ENCODE data around the gene PGAM5. TPM values are rescaled to one million over a fixed set of nuclear protein-coding genes. Genes with fewer than 3 reads are reported as not detected.

PGAM5 gene
- total RNA-seq, 5 donors from 2014 or later (not counting 1 experiment from before 2014, with no cell fraction given): 21.3 to 32.4 (median 31.5) TPM

GRCh38 chr12:132717531-132718387 is 7.1 kb downstream of the PGAM5 start:
- POLR2A ChIA-PET: no interaction called here
- 97% methylated on average over 56 of the region's 61 CpGs for WGBS (ENCODE audit: insufficient coverage)
- ATAC-seq (replicated peaks in 1 of 4): no peak
- Mint-ChIP-seq H3K9me3 (no peaks in the 10 kb centered on the region), H3K4me3 (no peak overlapping the region), H3K4me1 (peaks cover 7 to 13% (median 11%) of the 10 kb centered on the region in 3 donors), H3K27me3 (no peaks in the 10 kb centered on the region), H3K36me3 (peaks cover 30% of the 10 kb centered on the region), H3K27ac (no peak overlapping the region)
- DNase-seq: no peak
- H3K27ac ChIP-seq (ENCODE audit: low read length): no peak overlapping the region
- CTCF ChIA-PET: no interaction called here
- peaks cover 26 to 62% of the 10 kb centered on the region in 2 donors for H3K36me3 ChIP-seq (ENCODE audit: control insufficient read depth in 2 of 2, extremely low read depth in 1 of 2, insufficient read depth in 1 of 2, low read length in 1 of 2)
- H3K9me3 ChIP-seq: no peaks in the 10 kb centered on the region
- no peak overlapping the region for H3K4me3 ChIP-seq (ENCODE audit: control insufficient read depth in 1 of 2, extremely low read depth in 1 of 2, low read length in 1 of 2)
- H3K27me3 ChIP-seq (replicated peaks in 1 of 2; ENCODE audit: control insufficient read depth in 2 of 2, extremely low read depth in 1 of 2, insufficient read depth in 2 of 2, low read length in 1 of 2): no peaks in the 10 kb centered on the region
- peaks cover 0 to 5% of the 10 kb centered on the region in 2 experiments for H3K4me1 ChIP-seq (ENCODE audit: control insufficient read depth in 1 of 2, extremely low read depth in 1 of 2, insufficient read depth in 2 of 2, low read length in 2 of 2)

DNA sequence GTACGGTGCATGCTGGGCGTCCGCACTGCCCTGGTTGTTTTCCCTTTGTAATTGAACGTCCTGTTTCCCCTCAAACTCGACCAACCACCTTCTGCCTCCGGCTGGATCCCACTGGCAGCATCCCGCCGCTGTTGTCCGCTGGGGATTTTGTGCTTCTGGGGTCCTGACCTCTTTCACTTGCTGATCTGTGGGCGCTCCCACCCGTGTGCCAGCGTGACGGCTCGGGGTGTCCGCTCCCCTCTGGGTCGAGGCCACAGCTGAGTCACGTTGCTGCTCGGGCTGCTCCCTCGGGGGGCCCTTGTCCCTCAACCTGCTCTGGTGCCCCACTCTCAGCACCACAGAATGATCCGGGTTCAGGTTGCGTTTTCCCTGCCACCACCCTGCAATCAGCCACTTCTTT is 8.0 kb downstream of the PGAM5 start:
- ChIA-PET POLR2A (no interaction called here), CTCF (no interaction called here)
- H3K27ac Mint-ChIP-seq: no peak overlapping the region
- H3K4me1 Mint-ChIP-seq: peaks cover 3 to 6% (median 4%) of the 10 kb centered on the region in 3 donors
- Histone ChIP-seq H3K27ac (ENCODE audit: low read length) (no peak overlapping the region), H3K36me3 (ENCODE audit: control insufficient read depth in 2 of 2, extremely low read depth in 1 of 2, insufficient read depth in 1 of 2, low read length in 1 of 2) (peaks cover 26 to 70% of the 10 kb centered on the region in 2 donors), H3K4me1 (ENCODE audit: control insufficient read depth in 1 of 2, extremely low read depth in 1 of 2, insufficient read depth in 2 of 2, low read length in 2 of 2) (peaks cover 0 to 3% of the 10 kb centered on the region in 2 experiments), H3K27me3 (replicated peaks in 1 of 2; ENCODE audit: control insufficient read depth in 2 of 2, extremely low read depth in 1 of 2, insufficient read depth in 2 of 2, low read length in 1 of 2) (no peaks in the 10 kb centered on the region), H3K9me3 (no peaks in the 10 kb centered on the region), H3K4me3 (ENCODE audit: control insufficient read depth in 1 of 2, extremely low read depth in 1 of 2, low read length in 1 of 2) (no peak overlapping the region)
- H3K4me3 Mint-ChIP-seq: no peak overlapping the region
- H3K36me3 Mint-ChIP-seq: peaks cover 33% of the 10 kb centered on the region
- no peaks in the 10 kb centered on the region for H3K27me3 Mint-ChIP-seq
- H3K9me3 Mint-ChIP-seq: no peaks in the 10 kb centered on the region
- ATAC-seq (replicated peaks in 1 of 4) (no peak), DNase-seq (no peak)
- 90% methylated on average over 17 of the region's 21 CpGs for WGBS (ENCODE audit: insufficient coverage)

DNA sequence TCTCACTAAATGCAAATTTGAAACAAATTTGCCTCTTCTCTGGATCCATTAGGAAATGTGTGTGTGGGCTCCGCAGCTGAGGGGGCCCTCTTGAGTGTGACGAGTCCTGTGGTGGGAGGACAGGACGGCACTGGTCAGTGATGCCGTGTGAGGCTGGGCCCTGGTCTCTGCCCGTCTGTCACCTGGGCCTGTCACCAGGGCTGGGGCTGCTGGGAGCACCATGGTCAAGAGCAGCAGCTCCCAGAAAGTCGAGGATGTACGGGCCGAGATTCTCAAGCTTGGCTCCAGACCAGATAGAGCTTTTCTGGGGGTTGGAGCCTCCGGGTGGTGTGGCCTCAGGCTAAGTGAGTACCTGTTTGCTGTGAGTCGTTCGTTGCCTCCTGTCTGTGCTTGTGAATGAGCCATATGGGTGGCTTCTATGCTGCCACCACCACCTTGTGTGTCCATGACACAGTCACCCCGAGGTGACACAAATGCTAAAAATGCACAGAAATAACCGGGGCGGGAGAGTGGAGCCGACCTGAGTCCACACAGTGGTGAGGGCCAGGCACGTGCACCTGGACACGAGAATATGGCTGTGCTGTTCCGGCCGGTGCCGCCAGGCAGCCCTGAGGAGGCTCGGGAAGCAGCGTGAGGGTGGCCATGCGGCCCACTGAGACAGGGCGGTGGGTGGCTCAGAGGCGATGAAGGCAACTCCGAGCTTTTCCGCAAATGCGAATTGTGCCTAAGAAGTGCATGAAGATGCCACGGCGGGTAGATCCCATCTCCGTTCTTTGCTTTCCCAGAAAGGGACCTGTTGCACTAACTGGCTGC is 8.7 kb downstream of the PGAM5 start:
- 93% methylated on average over 28 of the region's 31 CpGs for WGBS (ENCODE audit: insufficient coverage)
- Histone ChIP-seq H3K36me3 (ENCODE audit: control insufficient read depth in 2 of 2, extremely low read depth in 1 of 2, insufficient read depth in 1 of 2, low read length in 1 of 2) (peaks cover 24 to 76% of the 10 kb centered on the region in 2 donors), H3K27me3 (replicated peaks in 1 of 2; ENCODE audit: control insufficient read depth in 2 of 2, extremely low read depth in 1 of 2, insufficient read depth in 2 of 2, low read length in 1 of 2) (no peaks in the 10 kb centered on the region), H3K9me3 (no peaks in the 10 kb centered on the region), H3K4me3 (ENCODE audit: control insufficient read depth in 1 of 2, extremely low read depth in 1 of 2, low read length in 1 of 2) (no peak overlapping the region), H3K27ac (ENCODE audit: low read length) (no peak overlapping the region), H3K4me1 (ENCODE audit: control insufficient read depth in 1 of 2, extremely low read depth in 1 of 2, insufficient read depth in 2 of 2, low read length in 2 of 2) (no peaks in the 10 kb centered on the region)
- Mint-ChIP-seq H3K4me1 (peaks cover 0 to 5% (median 3%) of the 10 kb centered on the region in 3 donors), H3K9me3 (no peaks in the 10 kb centered on the region), H3K4me3 (no peak overlapping the region), H3K27me3 (no peaks in the 10 kb centered on the region), H3K27ac (peak overlapping the region in 1 of 2 donors; percentile 68), H3K36me3 (peaks cover 37% of the 10 kb centered on the region)
- peak in 1 of 4 experiments; percentile 12 for ATAC-seq (replicated peaks in 1 of 4)
- POLR2A ChIA-PET: no interaction called here
- no peak for DNase-seq
- CTCF ChIA-PET: no interaction called here

DNA sequence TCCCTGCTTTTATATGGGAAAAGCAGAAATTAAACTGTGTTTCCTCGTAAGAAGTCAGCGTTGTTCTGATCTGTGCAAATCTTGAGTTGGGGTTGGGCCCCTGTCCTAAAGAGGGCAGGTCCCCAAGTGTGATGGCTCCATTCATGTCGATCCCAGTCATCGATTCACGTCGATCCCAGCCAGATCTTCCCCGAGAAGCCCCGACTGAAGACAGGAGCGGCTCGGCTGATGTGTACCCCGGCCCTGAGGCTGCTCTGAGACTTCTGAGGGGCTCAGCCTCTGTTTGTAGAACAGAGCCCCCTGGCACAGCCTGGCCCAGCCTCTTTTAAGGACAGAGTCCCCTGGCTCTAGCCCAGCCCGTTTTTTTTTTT is 9.3 kb downstream of the PGAM5 start:
- H3K9me3 Mint-ChIP-seq: no peaks in the 10 kb centered on the region
- no peak overlapping the region for H3K4me3 Mint-ChIP-seq
- peaks cover 24 to 76% of the 10 kb centered on the region in 2 donors for H3K36me3 ChIP-seq (ENCODE audit: control insufficient read depth in 2 of 2, extremely low read depth in 1 of 2, insufficient read depth in 1 of 2, low read length in 1 of 2)

GRCh38 chr12:132720606-132721345 is 10.1 kb downstream of the PGAM5 start:
- WGBS (ENCODE audit: insufficient coverage): 96% methylated on average over 20 of the region's 25 CpGs
- Mint-ChIP-seq H3K4me3 (no peak overlapping the region), H3K36me3 (peaks cover 41% of the 10 kb centered on the region), H3K27me3 (no peaks in the 10 kb centered on the region), H3K27ac (peak overlapping the region in 1 of 2 donors; percentile 28), H3K9me3 (no peaks in the 10 kb centered on the region), H3K4me1 (peaks cover 0 to 1% (median 0%) of the 10 kb centered on the region in 3 donors)
- DNase-seq (no peak), ATAC-seq (replicated peaks in 1 of 4) (no peak)
- Histone ChIP-seq H3K27ac (ENCODE audit: low read length) (no peak overlapping the region), H3K9me3 (no peaks in the 10 kb centered on the region), H3K27me3 (replicated peaks in 1 of 2; ENCODE audit: control insufficient read depth in 2 of 2, extremely low read depth in 1 of 2, insufficient read depth in 2 of 2, low read length in 1 of 2) (no peaks in the 10 kb centered on the region), H3K4me1 (ENCODE audit: control insufficient read depth in 1 of 2, extremely low read depth in 1 of 2, insufficient read depth in 2 of 2, low read length in 2 of 2) (no peaks in the 10 kb centered on the region), H3K4me3 (ENCODE audit: control insufficient read depth in 1 of 2, extremely low read depth in 1 of 2, low read length in 1 of 2) (no peak overlapping the region), H3K36me3 (ENCODE audit: control insufficient read depth in 2 of 2, extremely low read depth in 1 of 2, insufficient read depth in 1 of 2, low read length in 1 of 2) (peaks cover 25 to 77% of the 10 kb centered on the region in 2 donors)
- ChIA-PET CTCF (no interaction called here), POLR2A (interaction anchor here in 1 of 2 donors (0.6 kb wide), 1 partner anchor 103 kb away, joined by 3 read pairs; no protein-coding TSS in a partner anchor)

More for the DNA sequence above, 9.3 kb downstream of the PGAM5 start:
- Histone ChIP-seq H3K27ac (ENCODE audit: low read length) (no peak overlapping the region), H3K4me1 (ENCODE audit: control insufficient read depth in 1 of 2, extremely low read depth in 1 of 2, insufficient read depth in 2 of 2, low read length in 2 of 2) (no peaks in the 10 kb centered on the region), H3K4me3 (ENCODE audit: control insufficient read depth in 1 of 2, extremely low read depth in 1 of 2, low read length in 1 of 2) (no peak overlapping the region), H3K27me3 (replicated peaks in 1 of 2; ENCODE audit: control insufficient read depth in 2 of 2, extremely low read depth in 1 of 2, insufficient read depth in 2 of 2, low read length in 1 of 2) (no peaks in the 10 kb centered on the region), H3K9me3 (no peaks in the 10 kb centered on the region)
- H3K36me3 Mint-ChIP-seq: peaks cover 34% of the 10 kb centered on the region
- POLR2A ChIA-PET: no interaction called here
- 98% methylated on average over 12 of the region's 12 CpGs for WGBS (ENCODE audit: insufficient coverage)
- no peak overlapping the region for H3K27ac Mint-ChIP-seq
- ATAC-seq (replicated peaks in 1 of 4): no peak
- DNase-seq: no peak
- CTCF ChIA-PET: no interaction called here
- H3K27me3 Mint-ChIP-seq: no peaks in the 10 kb centered on the region
- peaks cover 0 to 1% (median 0%) of the 10 kb centered on the region in 3 donors for H3K4me1 Mint-ChIP-seq
